ENCODE measurements around the gene TNFRSF12A.

DNA sequence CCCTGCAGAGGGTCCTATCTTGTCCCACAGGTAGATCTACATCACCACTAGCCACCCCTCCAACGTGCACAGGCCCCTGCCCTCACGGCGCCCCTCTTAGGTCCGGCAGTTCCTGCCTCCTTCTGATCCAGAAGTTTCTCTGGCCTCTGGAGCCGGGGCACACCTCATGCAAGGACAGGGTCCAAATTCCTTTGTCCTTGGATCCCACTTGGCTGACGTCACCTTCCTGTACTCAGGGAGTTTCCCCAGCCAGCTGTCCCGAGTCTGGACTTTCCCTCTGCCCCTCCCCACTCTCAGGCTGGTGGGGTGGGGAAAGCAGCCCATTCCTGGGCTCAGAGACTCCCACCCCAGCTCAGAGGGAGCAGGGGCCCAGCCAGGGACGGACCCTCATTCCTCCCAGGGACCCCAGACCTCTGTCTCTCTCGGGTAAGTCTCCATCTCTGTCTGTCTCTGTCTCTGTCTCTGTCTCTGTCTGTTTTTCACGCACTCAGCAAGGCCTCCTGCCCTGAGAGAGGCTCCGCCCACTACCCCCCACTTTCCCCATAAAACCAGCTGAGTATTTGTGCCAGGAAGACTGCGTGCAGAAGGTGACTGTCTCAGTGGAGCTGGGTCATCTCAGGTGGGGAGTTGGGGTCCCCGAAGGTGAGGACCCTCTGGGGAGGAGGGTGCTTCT is 45.0 kb downstream of the TNFRSF12A start, which contains the start of gene IL32:
- no peak for TF ChIP-seq POLR2A (IDR thresholded peaks at IDR 0.05)
- TF ChIP-seq, protein P1, sequence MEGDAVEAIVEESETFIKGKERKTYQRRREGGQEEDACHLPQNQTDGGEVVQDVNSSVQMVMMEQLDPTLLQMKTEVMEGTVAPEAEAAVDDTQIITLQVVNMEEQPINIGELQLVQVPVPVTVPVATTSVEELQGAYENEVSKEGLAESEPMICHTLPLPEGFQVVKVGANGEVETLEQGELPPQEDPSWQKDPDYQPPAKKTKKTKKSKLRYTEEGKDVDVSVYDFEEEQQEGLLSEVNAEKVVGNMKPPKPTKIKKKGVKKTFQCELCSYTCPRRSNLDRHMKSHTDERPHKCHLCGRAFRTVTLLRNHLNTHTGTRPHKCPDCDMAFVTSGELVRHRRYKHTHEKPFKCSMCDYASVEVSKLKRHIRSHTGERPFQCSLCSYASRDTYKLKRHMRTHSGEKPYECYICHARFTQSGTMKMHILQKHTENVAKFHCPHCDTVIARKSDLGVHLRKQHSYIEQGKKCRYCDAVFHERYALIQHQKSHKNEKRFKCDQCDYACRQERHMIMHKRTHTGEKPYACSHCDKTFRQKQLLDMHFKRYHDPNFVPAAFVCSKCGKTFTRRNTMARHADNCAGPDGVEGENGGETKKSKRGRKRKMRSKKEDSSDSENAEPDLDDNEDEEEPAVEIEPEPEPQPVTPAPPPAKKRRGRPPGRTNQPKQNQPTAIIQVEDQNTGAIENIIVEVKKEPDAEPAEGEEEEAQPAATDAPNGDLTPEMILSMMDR (IDR thresholded peaks at IDR 0.05) = no peak
